IPS DF 6.9 (cell line): ENCODE results near the gene DEDD2.

Experiments used
- DNase-seq: peaks from one replicate; pipeline ENCODE4 v3.0.0-alpha.2; 2013; ENCODE audit warnings: low read depth, low spot score
- H3K27ac ChIP-seq: one replicate; pipeline ENCODE4 v1.5.1; 2013; ENCODE audit warnings: low read length, control low read depth
- H3K27me3 ChIP-seq: 2 replicates; pipeline ENCODE4 v1.6.1; 2013; ENCODE audit warnings: mild to moderate bottlenecking, low read length; ENCODE audit not compliant: control insufficient read depth, insufficient read depth
- H3K36me3 ChIP-seq: 2 replicates; pipeline ENCODE4 v1.6.1; 2013; ENCODE audit warnings: low read length; ENCODE audit not compliant: control insufficient read depth, insufficient read depth
- H3K4me1 ChIP-seq: 2 replicates; pipeline ENCODE4 v1.6.1; 2013; ENCODE audit warnings: low read length; ENCODE audit not compliant: control insufficient read depth, insufficient read depth
- H3K4me3 ChIP-seq: 2 replicates; pipeline ENCODE4 v1.5.1; 2013; ENCODE audit warnings: mild to moderate bottlenecking, low read length
- H3K9me3 ChIP-seq: 2 replicates; pipeline ENCODE4 v1.6.1; 2013; ENCODE audit warnings: low read length, inconsistent platforms; ENCODE audit not compliant: control insufficient read depth, insufficient read depth
- WGBS: extraction: QIAGEN DNeasy Blood & Tissue Kit; methylation state at CpG from one replicate; pipeline ENCODE4 v1.1.7; 2013; ENCODE audit warnings: mixed read lengths, missing lambda C conversion rate; ENCODE audit not compliant: insufficient read length, insufficient coverage; 5-methylcytosine and 5-hydroxymethylcytosine counted together

DEDD2 gene

GRCh38 chr19:42153672-42154433 is 63.6 kb downstream of the DEDD2 start:
- no peaks in the 10 kb centered on the region for H3K27me3 ChIP-seq
- WGBS: no CpG with 5 or more reads among the region's 20 CpGs

DNA sequence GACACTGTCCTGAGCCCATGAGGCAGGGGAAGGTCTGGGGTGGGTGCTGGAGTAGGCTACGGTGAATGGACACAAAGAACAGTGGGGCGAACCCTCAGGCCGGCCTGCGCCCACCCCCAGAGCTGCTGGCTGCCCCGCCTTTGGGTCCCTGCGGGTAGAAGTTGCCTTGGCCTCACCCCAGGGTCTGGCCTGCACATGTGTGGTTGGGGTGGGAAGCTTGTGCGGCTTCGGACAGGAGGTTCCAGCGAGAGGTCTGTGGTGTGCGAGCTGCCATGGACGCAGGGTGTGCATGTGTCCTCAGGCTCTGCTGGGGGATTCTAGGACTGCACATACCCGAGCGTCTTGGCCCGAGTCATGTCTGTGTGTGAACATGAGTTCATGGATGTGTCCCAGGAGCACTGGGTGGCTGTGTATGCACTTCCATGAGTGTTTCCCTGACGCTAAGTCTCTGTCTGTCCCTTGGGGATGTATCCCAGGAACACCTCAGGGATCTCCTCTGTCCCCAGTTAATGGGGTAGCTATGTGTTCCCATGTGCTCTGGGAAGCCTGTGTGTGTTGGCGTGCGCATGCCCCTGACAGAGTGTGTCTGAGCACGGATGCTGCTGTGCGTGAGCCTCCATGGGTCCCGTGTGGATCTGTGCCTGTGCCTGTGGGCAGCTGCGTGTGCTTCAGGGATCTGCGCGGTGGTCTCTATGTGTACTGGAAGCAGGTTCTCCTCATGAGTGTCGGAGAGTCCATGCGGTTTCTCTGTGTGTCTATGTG is 64.4 kb downstream of the DEDD2 start:
- H3K27ac ChIP-seq: no peak overlapping the region
- no peak for DNase-seq
- H3K27me3 ChIP-seq: no peaks in the 10 kb centered on the region
- no peaks in the 10 kb centered on the region for H3K36me3 ChIP-seq
- no peak overlapping the region for H3K4me3 ChIP-seq
- WGBS: no CpG with 5 or more reads among the region's 25 CpGs
- no peaks in the 10 kb centered on the region for H3K9me3 ChIP-seq
- H3K4me1 ChIP-seq: peaks cover 8% of the 10 kb centered on the region; the same call in 1 of the 2 replicates

More at GRCh38 chr19:42153672-42154433, 63.6 kb downstream of the DEDD2 start:
- Histone ChIP-seq H3K27ac (no peak overlapping the region), H3K9me3 (no peaks in the 10 kb centered on the region), H3K4me3 (no peak overlapping the region), H3K4me1 (peaks cover 8% of the 10 kb centered on the region; the same call in 1 of the 2 replicates), H3K36me3 (no peaks in the 10 kb centered on the region)
- DNase-seq: no peak

GRCh38 chr19:42151782-42152684 is 65.4 kb downstream of the DEDD2 start:
- no peak for DNase-seq
- no CpG with 5 or more reads among the region's 20 CpGs for WGBS
- no peaks in the 10 kb centered on the region for H3K27me3 ChIP-seq

DNA sequence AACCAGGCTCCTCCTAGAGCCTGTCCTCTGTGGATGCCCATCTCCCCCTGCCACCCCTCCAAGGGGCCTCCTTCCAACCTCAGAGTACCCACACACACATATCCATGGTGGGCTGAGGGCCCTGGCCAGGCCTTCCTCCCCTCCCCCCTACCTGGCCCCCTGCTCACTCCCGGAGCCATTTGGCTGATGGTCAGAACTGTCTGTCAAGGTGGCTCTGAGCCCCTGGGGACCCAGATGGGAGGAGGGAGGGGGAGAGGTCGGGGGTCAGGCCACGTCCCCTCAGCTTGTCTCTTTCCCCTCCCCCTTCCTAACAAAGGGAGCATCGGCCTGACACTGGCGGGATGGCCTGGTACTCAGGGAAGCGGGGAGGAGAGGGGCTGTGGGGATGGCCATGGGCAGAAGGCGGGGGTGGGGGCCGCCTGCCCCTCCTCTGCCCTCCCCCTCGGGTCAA is 66.5 kb downstream of the DEDD2 start:
- Histone ChIP-seq H3K4me3 (no peak overlapping the region), H3K27ac (no peak overlapping the region), H3K36me3 (no peaks in the 10 kb centered on the region), H3K4me1 (peaks cover 8% of the 10 kb centered on the region; the same call in 1 of the 2 replicates), H3K27me3 (no peaks in the 10 kb centered on the region), H3K9me3 (no peaks in the 10 kb centered on the region)
- no CpG with 5 or more reads among the region's 9 CpGs for WGBS
- no peak for DNase-seq

More at GRCh38 chr19:42151782-42152684, 65.4 kb downstream of the DEDD2 start:
- Histone ChIP-seq H3K36me3 (no peaks in the 10 kb centered on the region), H3K4me3 (no peak overlapping the region), H3K4me1 (peaks cover 8% of the 10 kb centered on the region; the same call in 1 of the 2 replicates), H3K27ac (no peak overlapping the region), H3K9me3 (no peaks in the 10 kb centered on the region)

DNA sequence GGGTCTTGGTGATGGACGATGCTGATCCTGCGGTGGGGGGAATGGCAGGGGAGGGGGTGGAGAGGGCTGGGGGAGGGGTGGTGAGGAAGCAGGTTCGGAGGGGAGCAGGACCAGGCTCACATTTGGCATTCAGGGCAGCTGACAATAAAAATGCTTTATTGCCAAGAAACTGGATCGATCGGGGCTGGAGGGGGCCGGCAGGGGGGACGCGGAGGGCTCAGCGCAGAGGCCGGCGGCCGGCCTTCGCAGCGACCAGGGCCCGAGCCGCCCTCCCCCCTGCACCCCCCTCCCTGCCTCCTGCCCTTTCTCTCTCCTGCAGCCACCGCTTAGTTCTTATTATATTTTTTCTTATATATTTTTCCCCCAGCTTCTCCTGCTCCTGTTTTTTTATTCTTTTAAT is 67.1 kb downstream of the DEDD2 start:
- no peaks in the 10 kb centered on the region for H3K9me3 ChIP-seq
- H3K4me3 ChIP-seq: no peak overlapping the region
- no peak for DNase-seq
- H3K36me3 ChIP-seq: no peaks in the 10 kb centered on the region
- no peaks in the 10 kb centered on the region for H3K27me3 ChIP-seq
- WGBS: no CpG with 5 or more reads among the region's 17 CpGs
- H3K27ac ChIP-seq: no peak overlapping the region
- H3K4me1 ChIP-seq: peaks cover 8% of the 10 kb centered on the region; the same call in 1 of the 2 replicates

DNA sequence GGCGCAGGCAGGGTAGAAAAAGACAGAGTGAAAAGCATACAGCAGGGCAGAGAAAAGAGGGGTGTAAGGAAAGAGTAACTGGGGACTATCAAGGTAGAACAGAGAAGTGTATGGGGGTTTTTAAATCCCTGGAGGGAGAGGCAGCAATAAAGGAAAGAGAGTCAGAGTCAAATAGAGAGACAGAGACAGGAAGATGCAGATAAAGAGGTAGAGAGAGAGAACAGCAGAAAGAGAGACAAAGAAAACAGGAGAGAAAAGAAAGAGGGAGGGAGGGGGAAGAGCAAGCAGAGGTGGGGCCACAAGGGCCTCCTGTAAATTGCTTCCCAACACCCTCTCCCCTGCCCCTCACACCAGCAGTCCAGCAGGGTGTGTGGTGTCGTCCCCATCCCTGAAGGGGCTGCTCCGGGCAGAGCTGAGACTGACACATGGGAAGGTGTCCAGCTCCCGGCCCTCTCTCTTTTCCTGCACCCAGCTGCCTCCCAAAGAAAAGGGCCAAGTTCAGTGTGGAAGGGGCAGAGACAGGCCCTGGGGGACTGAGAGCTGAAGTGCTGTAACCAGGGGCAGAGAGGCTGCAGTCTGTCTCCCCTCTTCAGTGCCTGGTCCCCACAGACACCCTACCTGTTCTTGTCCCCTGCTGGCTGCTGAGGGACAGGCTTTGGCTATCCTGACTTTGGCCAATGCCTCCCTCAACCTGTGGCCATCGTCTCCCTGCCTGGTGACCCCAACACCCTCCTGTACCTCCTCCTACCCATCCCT is 67.9 kb downstream of the DEDD2 start:
- Histone ChIP-seq H3K27me3 (no peaks in the 10 kb centered on the region), H3K9me3 (no peaks in the 10 kb centered on the region), H3K4me3 (no peak overlapping the region), H3K36me3 (no peaks in the 10 kb centered on the region), H3K27ac (no peak overlapping the region), H3K4me1 (peaks cover 8% of the 10 kb centered on the region; the same call in 1 of the 2 replicates)
- DNase-seq: no peak
- no CpG with 5 or more reads among the region's 5 CpGs for WGBS
